ENCODE results near the gene FAM180B.
"Not testable (repeated sequence)": the region's sequence is repeated elsewhere in the genome, so short reads cannot be mapped to it uniquely, and the experiment has no call there.

The FAM180B gene

GRCh38 chr11:47586098-47586855 lies at the start of gene FAM180B:
Gene FAM180B, plus strand, starts transcription at chr11:47586678. Its CDS starts 91 bp downstream, at chr11:47586769.
- DNase-seq = no peak

GRCh38 chr11:47536915-47537314 lies 49.6 kb upstream of the FAM180B start:
- no peak for DNase-seq

GRCh38 chr11:47538741-47539565 lies 47.5 kb upstream of the FAM180B start:
- DNase-seq = no peak

- DNase-seq = no peak
Observed at GRCh38 chr11:47539681-47540039, 46.8 kb upstream of the FAM180B start.

GRCh38 chr11:47541070-47541469 lies 45.4 kb upstream of the FAM180B start:
- no peak for DNase-seq

- no peak for DNase-seq
Observed at GRCh38 chr11:47545298-47545697, 41.2 kb upstream of the FAM180B start.

- not testable (repeated sequence) for DNase-seq
Observed at GRCh38 chr11:47546274-47546673, 40.2 kb upstream of the FAM180B start.

GRCh38 chr11:47550288-47551047 lies 36.0 kb upstream of the FAM180B start:
- no peak for DNase-seq

GRCh38 chr11:47551086-47551485 lies 35.4 kb upstream of the FAM180B start:
- no peak for DNase-seq

- DNase-seq = no peak
Observed at GRCh38 chr11:47552056-47552565, 34.4 kb upstream of the FAM180B start.

GRCh38 chr11:47552566-47553405 lies 33.7 kb upstream of the FAM180B start, which contains the start of gene CELF1:
Gene CELF1, minus strand, starts transcription at chr11:47553132. Its CDS starts 53,609 bp downstream, at chr11:47499523.
- DNase-seq = peak; percentile 48

GRCh38 chr11:47553406-47553743 lies 33.1 kb upstream of the FAM180B start:
- no peak for DNase-seq

- not testable (repeated sequence) for DNase-seq
Observed at GRCh38 chr11:47557004-47557403, 29.5 kb upstream of the FAM180B start.

GRCh38 chr11:47558695-47559094 lies 27.8 kb upstream of the FAM180B start:
- DNase-seq = no peak

GRCh38 chr11:47560426-47560825 lies 26.1 kb upstream of the FAM180B start:
- DNase-seq = no peak

- not testable (repeated sequence) for DNase-seq
Observed at GRCh38 chr11:47562393-47562792, 24.1 kb upstream of the FAM180B start.

GRCh38 chr11:47564366-47564765 lies 22.1 kb upstream of the FAM180B start:
- DNase-seq = not testable (repeated sequence)

GRCh38 chr11:47564933-47565339 lies 21.5 kb upstream of the FAM180B start:
- no peak for DNase-seq

- DNase-seq = no peak
Observed at GRCh38 chr11:47565340-47566148, 20.9 kb upstream of the FAM180B start, which contains the start of gene PTPMT1. Gene PTPMT1, plus strand, starts transcription at chr11:47565599. Its CDS starts 24 bp downstream, at chr11:47565623.

GRCh38 chr11:47566149-47566698 lies 20.3 kb upstream of the FAM180B start:
- no peak for DNase-seq

GRCh38 chr11:47569646-47570045 lies 16.8 kb upstream of the FAM180B start:
- no peak for DNase-seq
